Measurements from ENCODE around the gene SEMA5B.

The SEMA5B gene

DNA sequence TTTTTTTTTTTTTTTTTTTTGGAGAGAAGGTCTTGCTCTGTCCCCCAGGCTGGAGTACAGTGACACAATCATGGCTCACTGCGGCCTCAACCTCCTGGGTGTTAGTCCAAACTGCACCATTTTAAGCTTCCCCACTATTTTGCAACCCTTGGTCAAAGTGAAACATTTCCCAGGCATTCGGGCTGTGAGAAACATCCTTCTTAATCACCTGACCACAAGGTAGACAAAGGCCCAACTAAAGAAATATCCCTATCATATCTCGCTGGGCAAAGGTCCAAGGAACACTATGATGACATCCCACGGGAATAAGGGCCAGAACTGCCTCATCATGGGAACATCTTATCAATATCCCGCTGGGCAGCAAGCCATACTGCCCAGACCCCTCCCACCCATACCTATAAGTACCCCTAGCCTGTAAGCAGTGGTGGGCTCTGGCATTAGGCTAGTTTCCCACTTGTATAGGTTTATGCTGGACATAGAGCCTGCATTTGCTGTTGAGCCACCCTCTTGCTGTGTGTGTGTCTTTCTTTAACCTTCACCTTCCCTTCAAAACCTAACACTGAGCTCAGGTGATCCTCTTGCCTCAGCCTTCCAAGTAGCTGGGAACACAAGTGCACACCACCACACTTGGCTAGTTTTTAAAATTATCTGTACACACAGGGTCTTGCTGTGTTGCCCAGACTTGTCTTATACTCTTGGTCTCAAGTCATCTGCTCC, 95.2 kb downstream of the SEMA5B start:
- TF ChIP-seq CTCF (IDR thresholded peaks at IDR 0.05; ENCODE audit: low read depth, low read length): no peak
- no peak overlapping the region for H3K4me3 ChIP-seq (ENCODE audit: low read depth, low read length)

DNA sequence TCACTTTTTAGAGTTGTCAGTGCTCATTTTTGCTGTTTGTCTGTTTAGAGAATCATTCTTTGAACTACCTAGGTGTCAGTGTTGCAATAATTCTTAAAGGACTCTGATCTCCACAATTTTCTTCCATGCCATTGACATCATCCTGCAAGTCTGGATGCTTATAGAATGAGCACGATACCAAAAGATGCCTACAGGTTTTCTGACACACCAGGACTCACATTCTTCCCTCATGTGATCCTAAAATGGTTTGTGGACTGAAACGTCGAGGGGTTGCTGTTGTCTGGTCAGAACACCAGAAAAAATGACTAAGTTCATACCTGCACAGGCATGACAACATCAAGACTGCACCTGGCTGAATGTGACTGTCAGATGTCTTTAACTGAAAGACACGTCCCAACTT, 95.9 kb downstream of the SEMA5B start:
- no peak for TF ChIP-seq CTCF (IDR thresholded peaks at IDR 0.05; ENCODE audit: low read depth, low read length)
- no peak overlapping the region for H3K4me3 ChIP-seq (ENCODE audit: low read depth, low read length)

DNA sequence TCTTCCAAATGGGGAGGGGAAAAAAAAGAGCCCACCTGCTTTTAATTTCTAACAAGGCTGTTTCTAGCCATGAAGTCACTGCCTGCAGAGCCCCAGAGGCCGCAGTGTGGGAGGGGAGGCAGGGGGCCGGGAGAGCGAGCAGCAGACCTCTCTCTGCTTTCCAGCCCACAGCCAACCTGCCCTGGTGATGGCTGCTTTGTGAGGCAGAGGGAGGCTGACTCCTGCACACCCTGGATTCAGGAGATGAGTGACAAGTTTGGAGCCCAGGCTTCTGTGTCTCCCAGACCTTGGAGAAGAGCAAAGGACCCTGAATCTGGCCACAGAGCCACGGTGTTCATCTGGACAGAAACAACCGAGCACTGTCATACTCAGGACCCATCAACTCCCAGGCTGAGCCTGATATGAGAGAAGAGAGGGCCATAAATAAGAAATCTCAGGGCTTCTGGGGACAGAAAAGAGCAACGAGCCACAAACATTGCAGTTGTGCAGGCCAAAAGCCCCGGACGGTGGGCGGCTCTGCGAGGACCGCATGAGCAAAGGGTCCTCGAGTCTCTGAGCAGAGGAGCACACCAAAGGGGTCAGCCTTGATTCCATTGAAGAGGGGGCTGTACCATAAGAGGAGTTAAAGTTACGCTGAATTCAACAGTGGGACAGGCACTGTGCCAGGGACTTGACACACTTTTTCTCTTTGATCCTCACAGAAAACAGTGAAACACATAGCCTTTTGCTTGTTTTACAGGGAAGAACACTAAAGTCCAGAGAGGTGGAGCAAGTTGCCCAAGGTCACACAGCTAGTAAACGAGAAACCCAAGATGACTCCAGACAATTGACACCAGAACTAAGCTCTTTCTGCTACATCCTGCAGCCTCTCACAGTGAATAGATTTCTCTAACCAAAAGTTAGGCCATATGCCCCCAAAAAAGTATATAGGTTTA, 97.2 kb downstream of the SEMA5B start:
- H3K4me3 ChIP-seq (ENCODE audit: low read depth, low read length): no peak overlapping the region
- no peak for TF ChIP-seq CTCF (IDR thresholded peaks at IDR 0.05; ENCODE audit: low read depth, low read length)

GRCh38 chr3:122929188-122930062, 98.1 kb downstream of the SEMA5B start:
- H3K4me3 ChIP-seq (ENCODE audit: low read depth, low read length): no peak overlapping the region
- no peak for TF ChIP-seq CTCF (IDR thresholded peaks at IDR 0.05; ENCODE audit: low read depth, low read length)

DNA sequence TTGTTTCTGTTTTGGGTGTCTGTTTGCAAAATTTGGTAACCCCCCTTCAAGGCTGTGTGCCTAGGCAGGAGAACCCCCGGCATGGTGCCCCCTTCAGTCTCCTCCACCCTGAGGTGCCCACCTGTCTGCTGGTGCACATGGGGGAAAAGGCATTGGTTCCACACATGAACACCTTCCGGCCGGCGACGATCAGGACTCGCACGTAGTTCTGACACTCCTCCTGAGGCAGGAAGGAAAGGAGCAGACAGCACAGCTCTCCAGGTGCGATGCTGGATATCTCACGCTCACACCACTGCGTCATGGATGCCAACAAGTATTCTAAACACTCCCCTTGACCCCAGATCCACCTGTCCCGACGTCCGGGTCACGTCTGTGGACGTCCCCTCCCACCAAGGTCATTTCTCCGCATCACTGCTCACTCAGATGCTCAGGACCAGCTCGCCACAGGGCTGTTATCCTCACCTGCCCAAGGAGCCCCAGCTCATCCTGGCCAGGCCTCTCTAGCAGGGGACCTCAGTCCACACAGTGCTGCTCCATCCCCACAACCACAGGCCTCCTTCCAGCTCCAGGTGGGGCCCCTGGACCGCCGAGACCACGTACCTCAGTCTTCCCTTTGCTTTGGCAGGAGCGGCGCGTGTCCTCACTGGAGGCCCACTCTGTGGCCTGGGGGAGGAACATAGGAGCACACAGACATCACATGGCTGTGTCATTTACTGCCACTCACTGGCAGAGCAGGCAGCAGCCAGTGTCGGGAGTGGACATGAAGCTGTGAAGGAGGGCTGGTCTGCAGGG, 99.0 kb downstream of the SEMA5B start:
- no peak overlapping the region for H3K4me3 ChIP-seq (ENCODE audit: low read depth, low read length)
- TF ChIP-seq CTCF (IDR thresholded peaks at IDR 0.05; ENCODE audit: low read depth, low read length): no peak

- no peak overlapping the region for H3K4me3 ChIP-seq (ENCODE audit: low read depth, low read length)
- no peak for TF ChIP-seq CTCF (IDR thresholded peaks at IDR 0.05; ENCODE audit: low read depth, low read length)
Observed at GRCh38 chr3:122927726-122928125, 99.8 kb downstream of the SEMA5B start.

Data from WI38 (cell line).